NCI-H460 (cell line): ENCODE measurements around the gene GPC2. TPM values are rescaled to one million over a fixed set of nuclear protein-coding genes. Genes with fewer than 3 reads are reported as not detected.
"Not testable (repeated sequence)": the region's sequence is repeated elsewhere in the genome, so short reads cannot be mapped to it uniquely, and the experiment has no call there.

ENCODE experiments used
- DNase-seq: peaks from one replicate; pipeline ENCODE4 v3.0.0-alpha.2; 2016; ENCODE audit warnings: low read depth; ENCODE audit errors: extremely low read depth
- total RNA-seq: library from RNA; depleted of rRNA; stranded (reverse); fragments of >200 nt; shearing (Covaris generic); gene quantifications from 2 replicates; pipeline ENCODE4 v1.2.3, GENCODE V29; 2014

The GPC2 gene
- total RNA-seq, 1 experiment from 2014 or later, result 3.7 TPM

- no peak for DNase-seq
These were observed 23.3 kb downstream of the GPC2 start for GRCh38 chr7:100153708-100154535.

GRCh38 chr7:100152937-100153666, 24.1 kb downstream of the GPC2 start:
- DNase-seq, result no peak

GRCh38 chr7:100152404-100152803, 24.8 kb downstream of the GPC2 start:
- DNase-seq, result no peak

- DNase-seq, result peak; percentile 99
These were observed 28.4 kb downstream of the GPC2 start, which contains the start of gene LAMTOR4 for GRCh38 chr7:100148559-100149328. TSS of gene LAMTOR4 (plus strand) at chr7:100148918. CDS start at chr7:100148973, 55 bp downstream.

GRCh38 chr7:100148225-100148558, 29.0 kb downstream of the GPC2 start:
- no peak for DNase-seq

- no peak for DNase-seq
These were observed 29.9 kb downstream of the GPC2 start for GRCh38 chr7:100147278-100147677.

- DNase-seq, result not testable (repeated sequence)
These were observed 30.8 kb downstream of the GPC2 start for GRCh38 chr7:100146350-100146749.

GRCh38 chr7:100142461-100142860, 34.7 kb downstream of the GPC2 start:
- no peak for DNase-seq

GRCh38 chr7:100141555-100141949, 35.6 kb downstream of the GPC2 start:
- DNase-seq, result no peak

- DNase-seq, result no peak
These were observed 39.1 kb downstream of the GPC2 start for GRCh38 chr7:100137851-100138760.

GRCh38 chr7:100132697-100133151, 44.5 kb downstream of the GPC2 start:
- peak; percentile 72 for DNase-seq

- no peak for DNase-seq
These were observed 45.1 kb downstream of the GPC2 start for GRCh38 chr7:100132126-100132525.

- peak; percentile 60 for DNase-seq
These were observed 46.4 kb downstream of the GPC2 start for GRCh38 chr7:100130608-100131453.

GRCh38 chr7:100130220-100130607, 47.0 kb downstream of the GPC2 start:
- not testable (repeated sequence) for DNase-seq

- no peak for DNase-seq
These were observed 48.6 kb downstream of the GPC2 start for GRCh38 chr7:100128637-100128963.

GRCh38 chr7:100127866-100128636, 49.1 kb downstream of the GPC2 start:
- no peak for DNase-seq

GRCh38 chr7:100126931-100127865, 50.0 kb downstream of the GPC2 start, which contains the start of gene MBLAC1:
TSS of gene MBLAC1 (plus strand) at chr7:100126967. CDS start at chr7:100127396, 429 bp downstream.
- peak; percentile 84 for DNase-seq
